Upper lobe of left lung (tissue), 6 donors: Measurements from ENCODE around the gene BMPR1B. TPM values are rescaled to one million over a fixed set of nuclear protein-coding genes. Genes with fewer than 3 reads are reported as not detected.

Source experiments
- ATAC-seq, 2 donors: fragments of 200-7000 bp; cut with Tn5 transposase; one replicate each; pipeline ENCODE4 v1.9.1; 2022; ENCODE audit warnings: mild to moderate bottlenecking in 2 of 2, moderate library complexity in 2 of 2; ENCODE audit not compliant: low FRiP score in 2 of 2
- DNase-seq, 2 donors: peaks; one replicate each; pipeline ENCODE4 v3.0.0-alpha.2; 2019 to 2020
- H3K27ac ChIP-seq, 4 donors: fragments of 200-600 bp; sonication (generic); one replicate each; pipeline ENCODE4 v1.5.1; 2016 to 2019
- H3K27me3 ChIP-seq, 4 donors: fragments of 200-600 bp; sonication (generic); one replicate each; pipeline ENCODE4 v1.5.1; 2017 to 2019
- H3K36me3 ChIP-seq, 4 donors: fragments of 200-600 bp; sonication (generic); one replicate each; pipeline ENCODE4 v1.5.1; 2016 to 2019
- H3K4me1 ChIP-seq, 4 donors: fragments of 200-600 bp; sonication (generic); one replicate each; pipeline ENCODE4 v1.5.1; 2018 to 2019
- H3K4me3 ChIP-seq, 4 donors: fragments of 200-600 bp; sonication (generic); one replicate each; pipeline ENCODE4 v1.5.1; 2017 to 2019; ENCODE audit warnings: mild to moderate bottlenecking in 2 of 4, moderate library complexity in 1 of 4
- H3K9me3 ChIP-seq, 4 donors: fragments of 200-600 bp; sonication (generic); one replicate each; pipeline ENCODE4 v1.5.1; 2018 to 2019
- CTCF ChIP-seq, 6 experiments: fragments of 450-650 bp in 4 of 6; fragments of 200-600 bp in 2 of 6; sonication (generic) in 2 of 6; IDR thresholded peaks; one replicate each; pipeline ENCODE4 v1.5.1; 2016 to 2019; ENCODE audit warnings: antibody characterized with exemption in 6 of 6
- EP300 ChIP-seq, 4 donors: sonication (generic); formaldehyde crosslinking; IDR thresholded peaks; one replicate each; pipeline ENCODE4 v1.5.1; 2017; ENCODE audit warnings: antibody characterized with exemption in 4 of 4, control low read depth in 2 of 4
- POLR2A ChIP-seq, 4 donors: fragments of 450-650 bp; IDR thresholded peaks; one replicate each; pipeline ENCODE4 v1.5.1; 2016 to 2017; ENCODE audit warnings: antibody characterized with exemption in 4 of 4, mild to moderate bottlenecking in 2 of 4
- POLR2AphosphoS5 ChIP-seq, 2 donors: sonication (generic); formaldehyde crosslinking; IDR thresholded peaks; one replicate each; pipeline ENCODE4 v1.5.1; 2017; ENCODE audit warnings: antibody characterized with exemption in 2 of 2
- WGBS, 2 donors: methylation state at CpG; one replicate each; pipeline ENCODE4 v1.1.5; 2017 to 2018; 5-methylcytosine and 5-hydroxymethylcytosine counted together
- total RNA-seq, 6 donors: library from RNA; depleted of rRNA in 4 of 6; stranded (reverse); fragments of >200 nt in 4 of 6; gene quantifications; one replicate each; pipeline versions ENCODE4 v1.1.0 to v1.2.1, GENCODE V29; 2016 to 2021
- donor health status: DM: no; HTN: no; CAD: no; lungs with moderate emphysema.
- donor health status: DM: no; HTN: yes; CAD: no; lungs with severe emphysema.

Gene BMPR1B
- total RNA-seq, 6 donors from 2014 or later = 0.78 to 7.7 (median 3.5) TPM

DNA sequence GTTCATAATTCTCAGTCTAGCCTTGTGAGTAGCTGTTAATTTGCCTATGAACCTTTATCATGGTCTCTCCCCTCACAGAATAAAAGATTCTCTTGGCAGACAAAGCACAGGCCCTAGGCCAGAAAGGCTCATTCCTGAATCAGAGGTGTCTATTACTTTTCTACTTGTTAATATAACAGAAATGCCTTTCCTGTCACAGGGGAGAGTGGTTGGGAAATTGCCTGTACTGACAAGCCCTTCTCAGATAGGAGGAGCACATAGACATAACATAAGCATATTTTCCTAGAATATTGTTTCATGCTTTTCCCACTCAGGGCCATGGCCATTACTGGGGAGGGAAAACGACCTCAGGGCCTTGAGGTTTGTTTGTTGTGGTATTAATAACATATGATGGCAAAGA lies 308.3 kb downstream of the BMPR1B start:
- DNase-seq (no peak), ATAC-seq (no peak)
- Histone ChIP-seq H3K36me3 (no peaks in the 10 kb centered on the region), H3K4me1 (no peaks in the 10 kb centered on the region), H3K27ac (no peak overlapping the region), H3K27me3 (no peaks in the 10 kb centered on the region), H3K4me3 (no peak overlapping the region), H3K9me3 (no peaks in the 10 kb centered on the region)
- TF ChIP-seq EP300 (IDR thresholded peaks at IDR 0.05) (no peak), CTCF (IDR thresholded peaks at IDR 0.05) (no peak)
- 45 to 59% methylated on average over 1 of the region's 1 CpG for WGBS, 2 donors

DNA sequence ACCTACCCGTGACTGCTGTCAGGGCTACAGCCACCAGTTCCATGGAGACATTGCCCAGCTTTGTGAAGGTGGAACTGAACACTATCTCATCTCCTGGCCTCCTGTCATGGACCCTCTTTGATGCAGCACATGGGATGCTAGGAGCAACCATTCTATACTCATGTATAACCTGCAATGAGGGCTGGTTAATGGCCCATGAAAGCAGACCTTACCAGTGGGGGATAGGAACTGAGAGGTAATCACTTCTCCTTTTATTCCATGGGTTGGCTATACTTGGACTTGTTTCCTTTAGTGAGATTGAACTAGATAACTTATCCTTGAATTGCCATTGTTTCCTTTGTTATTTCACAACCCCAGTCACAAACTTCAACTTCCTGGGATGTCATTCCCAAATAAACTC lies 310.6 kb downstream of the BMPR1B start:
- 90 to 100% methylated on average over 1 of the region's 1 CpG for WGBS, 2 donors
- Histone ChIP-seq H3K9me3 (no peaks in the 10 kb centered on the region), H3K36me3 (no peaks in the 10 kb centered on the region), H3K27me3 (no peaks in the 10 kb centered on the region), H3K4me3 (no peak overlapping the region), H3K27ac (no peak overlapping the region), H3K4me1 (no peaks in the 10 kb centered on the region)
- no peak for ATAC-seq
- DNase-seq = no peak
- TF ChIP-seq POLR2A (IDR thresholded peaks at IDR 0.05) = no peak
- no peak for TF ChIP-seq POLR2AphosphoS5 (IDR thresholded peaks at IDR 0.05)
- no peak for TF ChIP-seq EP300 (IDR thresholded peaks at IDR 0.05)
- TF ChIP-seq CTCF (IDR thresholded peaks at IDR 0.05) = no peak

GRCh38 chr4:95068818-95069478 lies 311.2 kb downstream of the BMPR1B start:
- TF ChIP-seq POLR2A (IDR thresholded peaks at IDR 0.05) = no peak
- no peak for TF ChIP-seq POLR2AphosphoS5 (IDR thresholded peaks at IDR 0.05)
- TF ChIP-seq EP300 (IDR thresholded peaks at IDR 0.05) = no peak
- TF ChIP-seq CTCF (IDR thresholded peaks at IDR 0.05) = no peak
- ATAC-seq (no peak), DNase-seq (no peak)
- WGBS, 2 donors = 59 to 76% methylated on average over 2 of the region's 2 CpGs
- Histone ChIP-seq H3K9me3 (no peaks in the 10 kb centered on the region), H3K27ac (no peak overlapping the region), H3K36me3 (no peaks in the 10 kb centered on the region), H3K4me1 (no peaks in the 10 kb centered on the region), H3K4me3 (no peak overlapping the region), H3K27me3 (no peaks in the 10 kb centered on the region)

GRCh38 chr4:95071851-95072250 lies 314.1 kb downstream of the BMPR1B start:
- Histone ChIP-seq H3K4me3 (no peak overlapping the region), H3K27me3 (no peaks in the 10 kb centered on the region), H3K4me1 (no peaks in the 10 kb centered on the region), H3K27ac (no peak overlapping the region), H3K36me3 (no peaks in the 10 kb centered on the region), H3K9me3 (no peaks in the 10 kb centered on the region)
- TF ChIP-seq POLR2AphosphoS5 (IDR thresholded peaks at IDR 0.05) (no peak), CTCF (IDR thresholded peaks at IDR 0.05) (no peak), POLR2A (IDR thresholded peaks at IDR 0.05) (no peak), EP300 (IDR thresholded peaks at IDR 0.05) (no peak)
- DNase-seq (no peak), ATAC-seq (no peak)
- WGBS, 2 donors = 86 to 94% methylated on average over 3 of the region's 3 CpGs

DNA sequence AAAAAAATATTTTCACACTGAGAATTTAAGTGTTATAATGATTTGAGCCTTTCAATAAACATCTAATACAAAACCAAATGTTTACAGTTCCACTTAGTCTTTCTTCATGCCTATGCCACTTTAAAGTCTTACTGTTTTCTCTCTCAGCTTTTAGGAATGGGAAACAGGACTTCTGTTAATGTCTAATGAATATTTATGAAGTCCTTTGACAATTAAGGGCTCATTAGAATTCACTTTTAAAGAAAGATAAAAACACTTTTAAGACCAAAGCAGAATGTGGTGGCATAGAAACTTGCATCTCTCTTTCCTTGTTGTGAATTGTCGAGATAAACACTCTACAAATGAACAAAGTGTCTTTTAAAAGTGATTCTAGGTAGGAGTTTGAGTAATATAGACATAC lies 315.9 kb downstream of the BMPR1B start:
- no peaks in the 10 kb centered on the region for H3K36me3 ChIP-seq
- H3K27me3 ChIP-seq = no peaks in the 10 kb centered on the region
- TF ChIP-seq POLR2A (IDR thresholded peaks at IDR 0.05) = no peak
- TF ChIP-seq POLR2AphosphoS5 (IDR thresholded peaks at IDR 0.05) = no peak
- no peak for TF ChIP-seq EP300 (IDR thresholded peaks at IDR 0.05)
- no peak for TF ChIP-seq CTCF (IDR thresholded peaks at IDR 0.05)
- H3K27ac ChIP-seq = no peak overlapping the region
- ATAC-seq = no peak
- H3K9me3 ChIP-seq = no peaks in the 10 kb centered on the region
- WGBS, 2 donors = 82 to 85% methylated on average over 1 of the region's 1 CpG
- no peaks in the 10 kb centered on the region for H3K4me1 ChIP-seq
- H3K4me3 ChIP-seq = no peak overlapping the region
- no peak for DNase-seq
